Activated naive CD8-positive, alpha-beta T cell treated with anti-CD3 and anti-CD28 coated beads, Interleukin-2, amount 10 ng/mL, durations not matched to agents 7 days and 5 days (primary cell): Measurements from ENCODE around the gene METTL16. TPM values are rescaled to one million over a fixed set of nuclear protein-coding genes. Genes with fewer than 3 reads are reported as not detected.
A peak's percentile ranks its signal among the peaks of the same experiment; 100 is the strongest.

Experiments
- ATAC-seq: fragments of 150-1000 bp; cut with Tn5 transposase; one replicate; pipeline ENCODE4 v1.10.0; 2021; ENCODE audit warnings: low read depth, moderate library complexity
- POLR2A ChIA-PET: fragments of 350-600 bp; sonication (Branson Sonifier 250); formaldehyde crosslinking; loops from one replicate; lab custom pipeline; 2021; ENCODE audit warnings: antibody characterized with exemption; lab: Charles Lee
- DNase-seq: peaks from one replicate; pipeline ENCODE4 v3.0.0; 2021
- H3K27ac Mint-ChIP-seq: one replicate; pipeline ENCODE4 v1.8.0; 2022; ENCODE audit warnings: mild to moderate bottlenecking, mixed read lengths
- H3K27me3 Mint-ChIP-seq: one replicate; pipeline ENCODE4 v1.8.0; 2022; ENCODE audit warnings: mild to moderate bottlenecking, moderate library complexity, mixed read lengths
- H3K36me3 Mint-ChIP-seq: one replicate; pipeline ENCODE4 v1.8.0; 2021; ENCODE audit warnings: mild to moderate bottlenecking, mixed read lengths
- H3K4me1 Mint-ChIP-seq: one replicate; pipeline ENCODE4 v1.8.0; 2021; ENCODE audit warnings: mixed read lengths
- H3K4me3 Mint-ChIP-seq: one replicate; pipeline ENCODE4 v1.8.0; 2022; ENCODE audit warnings: mild to moderate bottlenecking, moderate library complexity, mixed read lengths
- H3K9me3 Mint-ChIP-seq: one replicate; pipeline ENCODE4 v1.8.0; 2021; ENCODE audit warnings: mixed read lengths
- total RNA-seq, 2 experiments: library from RNA; stranded (reverse); gene quantifications; one replicate each; pipeline ENCODE4 v1.2.3, GENCODE V29; 2021

The METTL16 gene
- total RNA-seq, 2 experiments from 2014 or later, result 32.2 to 36.6 TPM

DNA sequence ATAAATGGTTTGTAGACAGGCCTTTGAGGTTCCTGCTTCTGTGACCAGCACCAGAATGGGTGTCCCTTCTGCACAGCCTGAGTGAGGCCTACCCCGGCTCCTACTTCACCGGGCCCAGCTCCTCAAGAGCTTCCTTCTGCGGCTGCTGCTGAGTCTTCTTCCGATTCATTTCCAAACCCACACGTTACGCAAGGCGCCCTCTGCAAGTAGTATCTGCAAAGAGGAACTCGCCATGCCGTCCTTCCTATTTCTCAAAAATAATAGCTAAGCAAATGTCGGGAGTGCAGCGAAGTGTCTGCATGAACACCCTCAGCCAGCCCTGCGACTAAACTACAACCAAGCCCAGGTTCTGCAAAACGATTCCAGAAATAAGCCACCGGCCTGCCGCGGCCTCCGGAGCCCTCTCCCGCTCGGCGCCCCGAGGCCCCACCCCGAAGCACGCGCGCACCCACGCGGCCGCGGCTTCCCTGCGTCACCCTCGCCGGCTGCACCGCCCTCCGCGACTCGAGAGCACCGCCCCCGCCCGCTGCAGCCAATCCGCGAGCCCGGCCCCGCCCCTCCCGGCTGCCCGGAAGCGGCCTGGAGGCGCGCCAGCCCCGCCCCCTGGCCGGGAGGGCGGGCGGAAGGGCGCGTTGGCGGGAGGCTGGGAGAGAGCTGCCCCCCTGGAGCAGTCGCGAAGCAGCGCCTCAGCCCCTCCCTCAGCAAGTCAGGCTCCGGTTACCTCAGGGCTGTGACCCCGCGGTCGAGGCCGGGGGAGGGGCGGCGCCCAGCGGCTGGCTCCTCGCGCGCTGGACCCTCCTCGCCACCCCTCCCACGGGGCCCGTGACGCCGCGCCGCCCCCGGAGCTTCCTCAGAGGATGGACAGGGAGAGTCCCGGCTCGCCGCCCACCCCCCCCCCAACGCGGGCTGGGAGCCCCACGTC, 119.2 kb downstream of the METTL16 start:
- DNase-seq, result peak; percentile 100
- Mint-ChIP-seq H3K27ac (peak overlapping the region; percentile 95), H3K4me1 (peaks cover 40% of the 10 kb centered on the region)

DNA sequence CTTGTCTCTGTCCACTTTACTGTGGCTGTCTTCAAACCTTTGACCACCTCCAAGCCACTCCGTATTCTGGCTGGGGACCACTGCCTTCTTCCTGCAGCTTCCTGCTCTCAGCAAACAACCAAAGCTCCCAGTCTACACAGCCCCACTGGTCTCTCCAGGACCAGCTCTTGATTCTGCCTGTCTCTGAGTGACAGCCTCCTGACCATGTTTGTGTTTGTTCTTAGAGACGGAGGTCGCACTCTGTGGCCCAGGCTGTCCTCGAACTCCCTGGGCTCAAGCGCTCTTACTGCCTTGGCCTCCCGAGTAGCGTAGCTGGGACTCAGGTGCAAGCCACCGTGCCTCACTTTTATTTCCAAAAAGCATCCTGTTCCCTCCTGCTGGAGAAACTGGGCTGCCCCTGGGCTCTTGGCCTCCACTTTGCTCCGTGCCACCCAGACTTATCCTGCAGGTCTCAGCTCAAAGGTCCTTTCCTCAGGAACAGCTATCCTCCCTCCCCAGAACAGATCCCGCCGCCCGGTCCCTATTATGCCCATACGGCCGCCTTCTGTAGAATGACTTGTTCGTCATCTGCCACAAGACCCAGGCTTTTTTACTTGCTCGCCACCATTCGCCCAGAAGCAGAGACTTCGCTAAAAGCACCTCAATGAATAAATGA, 120.0 kb downstream of the METTL16 start:
- no peak for DNase-seq
- Mint-ChIP-seq H3K4me3 (peak overlapping the region; percentile 93), H3K27me3 (no peaks in the 10 kb centered on the region), H3K27ac (peak overlapping the region; percentile 95), H3K4me1 (peaks cover 34% of the 10 kb centered on the region), H3K36me3 (peaks cover 13% of the 10 kb centered on the region), H3K9me3 (no peaks in the 10 kb centered on the region)
- no peak for ATAC-seq
- POLR2A ChIA-PET, result interaction anchor here (1.0 to 3.9 kb wide), 8 partner anchors 8 to 55 kb away, joined by 3 to 73 read pairs (median 8); partner anchors contain the start of genes MNT, SGSM2 and TSR1

More for the DNA sequence above, 119.2 kb downstream of the METTL16 start:
- peaks cover 13% of the 10 kb centered on the region for H3K36me3 Mint-ChIP-seq
- POLR2A ChIA-PET, result interaction anchor here (0.6 to 3.9 kb wide), 17 partner anchors 9 to 1750 kb away, joined by 3 to 73 read pairs (median 5); partner anchors contain the start of genes CYB5D2, HIC1, MNT and PAFAH1B1
- H3K9me3 Mint-ChIP-seq, result no peaks in the 10 kb centered on the region
- no peaks in the 10 kb centered on the region for H3K27me3 Mint-ChIP-seq
- peak; percentile 55 for ATAC-seq
- H3K4me3 Mint-ChIP-seq, result peak overlapping the region; percentile 93

DNA sequence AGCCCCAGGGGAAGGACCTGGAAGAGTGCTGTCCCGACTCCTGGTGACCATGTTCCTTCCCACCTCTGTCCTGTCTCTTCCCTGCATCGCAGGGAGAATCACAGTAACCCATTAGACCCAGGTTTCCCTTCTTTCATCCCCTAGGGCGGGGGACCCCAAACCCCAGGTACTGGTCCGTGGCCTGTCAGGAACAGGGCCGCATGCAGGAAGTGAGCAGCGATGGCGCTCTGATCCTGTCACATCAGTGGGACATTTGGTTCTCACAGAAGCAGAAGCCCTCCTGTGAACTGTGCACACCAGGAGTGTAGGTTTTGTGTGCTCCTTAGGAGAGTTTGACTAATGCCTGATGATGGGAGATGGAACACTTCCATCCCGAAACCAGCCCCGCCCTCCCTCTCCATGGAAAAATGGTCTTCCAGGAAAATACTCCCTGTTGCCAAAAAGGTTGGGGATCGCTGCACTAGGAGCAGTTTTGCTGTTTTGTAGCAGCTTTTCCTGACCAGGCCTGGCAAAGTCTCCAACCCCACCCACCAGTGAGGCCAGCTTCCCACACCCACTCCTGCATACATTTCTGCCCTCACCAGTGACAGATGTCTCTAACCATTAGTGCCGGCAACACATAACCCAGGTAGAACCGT, 121.4 kb downstream of the METTL16 start:
- ATAC-seq (no peak), DNase-seq (no peak)
- peaks cover 30% of the 10 kb centered on the region for H3K4me1 Mint-ChIP-seq
- no peaks in the 10 kb centered on the region for H3K27me3 Mint-ChIP-seq
- peaks cover 13% of the 10 kb centered on the region for H3K36me3 Mint-ChIP-seq
- POLR2A ChIA-PET, result interaction anchor here (0.6 to 3.9 kb wide), 4 partner anchors 9 to 206 kb away, joined by 4 to 73 read pairs (median 5); partner anchors contain the start of genes MNT, SGSM2 and TSR1
- H3K9me3 Mint-ChIP-seq, result no peaks in the 10 kb centered on the region
- no peak overlapping the region for H3K27ac Mint-ChIP-seq
- no peak overlapping the region for H3K4me3 Mint-ChIP-seq

DNA sequence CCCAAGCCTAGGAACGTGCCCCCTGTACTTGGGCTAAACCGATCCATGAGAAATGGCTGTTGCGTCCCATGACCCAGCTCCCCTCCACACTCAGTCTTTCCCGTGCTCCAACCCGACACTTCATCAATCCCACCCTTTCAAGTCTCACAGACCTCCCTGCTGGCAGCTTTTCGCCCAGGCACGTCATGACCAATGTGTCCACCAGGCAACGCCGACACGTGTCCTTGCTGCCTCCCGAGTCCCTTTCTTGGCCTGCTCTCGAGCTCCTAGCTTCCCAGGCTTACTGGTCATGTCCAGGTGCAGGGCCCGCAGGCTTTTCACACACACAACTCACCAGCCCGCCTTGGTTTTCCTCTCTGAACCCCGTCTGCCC, 123.0 kb downstream of the METTL16 start:
- peak overlapping the region; percentile 40 for H3K4me3 Mint-ChIP-seq
- H3K36me3 Mint-ChIP-seq, result peaks cover 13% of the 10 kb centered on the region
- no peak for ATAC-seq
- H3K4me1 Mint-ChIP-seq, result peaks cover 28% of the 10 kb centered on the region
- no peak for DNase-seq
- H3K9me3 Mint-ChIP-seq, result no peaks in the 10 kb centered on the region
- H3K27ac Mint-ChIP-seq, result peak overlapping the region; percentile 17
- POLR2A ChIA-PET, result no interaction called here
- H3K27me3 Mint-ChIP-seq, result no peaks in the 10 kb centered on the region

DNA sequence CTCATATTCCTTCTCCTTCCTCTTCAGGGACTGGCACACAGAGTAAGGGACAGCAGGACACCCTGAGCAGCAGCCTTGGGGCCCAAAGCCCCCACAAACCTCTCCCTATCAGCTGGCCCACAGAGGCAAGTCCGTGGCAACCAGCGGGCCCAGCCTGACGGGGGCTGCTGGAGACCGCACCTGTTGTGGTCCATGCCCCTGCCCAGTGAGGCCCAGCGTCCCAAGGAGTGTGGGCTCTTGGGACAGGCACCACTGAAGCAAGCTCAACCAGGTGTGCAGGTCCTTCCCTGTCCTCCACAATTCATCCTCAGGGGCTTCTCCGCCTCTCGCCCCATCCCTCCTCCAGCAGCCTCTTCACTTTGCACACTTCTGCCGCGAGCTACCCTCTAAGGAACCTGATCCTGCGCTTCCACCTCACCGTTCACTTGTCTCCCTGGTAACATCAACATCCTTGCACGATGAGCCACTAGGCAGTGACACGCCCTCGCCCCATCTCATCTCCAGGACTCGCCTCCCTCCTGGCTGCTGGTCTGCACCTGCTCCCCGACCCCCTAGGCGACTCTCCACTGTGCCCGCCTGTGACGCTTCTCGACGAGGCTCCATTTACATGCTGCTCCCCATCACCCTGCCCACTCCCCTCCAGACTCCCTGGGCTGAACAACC, 123.5 kb downstream of the METTL16 start:
- POLR2A ChIA-PET, result no interaction called here
- H3K27ac Mint-ChIP-seq, result no peak overlapping the region
- no peak for ATAC-seq
- no peak overlapping the region for H3K4me3 Mint-ChIP-seq
- H3K27me3 Mint-ChIP-seq, result no peaks in the 10 kb centered on the region
- H3K9me3 Mint-ChIP-seq, result no peaks in the 10 kb centered on the region
- H3K4me1 Mint-ChIP-seq, result peaks cover 28% of the 10 kb centered on the region
- DNase-seq, result no peak
- H3K36me3 Mint-ChIP-seq, result peaks cover 13% of the 10 kb centered on the region

DNA sequence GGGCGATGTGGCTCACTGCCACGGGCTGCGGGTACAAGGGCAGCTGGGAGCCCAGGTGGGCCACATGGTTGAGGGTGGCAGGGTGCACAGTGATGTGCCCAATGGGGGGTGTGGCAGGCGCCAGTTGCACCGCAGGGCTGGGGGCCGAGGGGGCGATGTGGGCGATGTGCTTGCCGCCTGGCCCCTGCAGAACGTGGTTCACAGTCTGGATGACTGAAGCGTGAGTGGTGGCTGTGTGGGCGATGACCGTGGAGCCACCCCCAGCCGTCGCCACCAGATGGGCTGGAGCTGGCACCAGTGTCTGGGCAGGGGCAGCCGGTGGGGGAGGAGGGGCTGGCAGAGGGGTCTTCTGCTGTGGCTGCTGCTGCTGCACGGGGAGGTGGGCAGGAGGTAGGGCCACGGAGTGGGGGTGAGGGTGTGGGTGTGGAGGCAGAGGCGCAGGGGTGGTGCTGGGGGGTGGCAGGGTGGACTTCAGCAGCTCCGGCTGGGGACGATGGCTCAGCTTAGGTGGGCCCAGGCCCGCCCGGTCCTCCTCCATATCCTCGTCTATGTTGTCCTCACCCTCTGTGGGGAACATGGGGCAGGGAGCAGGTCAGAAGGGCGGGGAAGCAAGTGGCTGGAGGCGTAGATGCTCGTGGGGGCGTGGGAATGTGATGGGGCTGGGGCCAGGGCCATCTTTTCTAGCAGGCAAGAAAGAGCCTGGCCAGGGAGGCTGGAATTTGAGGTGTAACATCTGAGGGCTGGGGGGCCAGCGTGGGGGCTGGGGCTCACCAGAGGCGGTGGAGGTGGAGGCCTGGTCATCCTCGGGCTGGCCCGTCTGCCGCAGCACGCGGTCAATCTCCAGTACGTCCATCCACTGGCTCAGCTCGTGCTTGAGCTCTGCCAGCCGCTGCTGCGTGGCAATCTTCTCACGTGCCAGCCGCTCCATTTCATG, 124.3 kb downstream of the METTL16 start:
- H3K27ac Mint-ChIP-seq, result no peak overlapping the region
- ATAC-seq, result no peak
- H3K27me3 Mint-ChIP-seq, result no peaks in the 10 kb centered on the region
- POLR2A ChIA-PET, result no interaction called here
- no peak overlapping the region for H3K4me3 Mint-ChIP-seq
- no peak for DNase-seq
- peaks cover 30% of the 10 kb centered on the region for H3K4me1 Mint-ChIP-seq
- H3K36me3 Mint-ChIP-seq, result peaks cover 13% of the 10 kb centered on the region
- no peaks in the 10 kb centered on the region for H3K9me3 Mint-ChIP-seq

DNA sequence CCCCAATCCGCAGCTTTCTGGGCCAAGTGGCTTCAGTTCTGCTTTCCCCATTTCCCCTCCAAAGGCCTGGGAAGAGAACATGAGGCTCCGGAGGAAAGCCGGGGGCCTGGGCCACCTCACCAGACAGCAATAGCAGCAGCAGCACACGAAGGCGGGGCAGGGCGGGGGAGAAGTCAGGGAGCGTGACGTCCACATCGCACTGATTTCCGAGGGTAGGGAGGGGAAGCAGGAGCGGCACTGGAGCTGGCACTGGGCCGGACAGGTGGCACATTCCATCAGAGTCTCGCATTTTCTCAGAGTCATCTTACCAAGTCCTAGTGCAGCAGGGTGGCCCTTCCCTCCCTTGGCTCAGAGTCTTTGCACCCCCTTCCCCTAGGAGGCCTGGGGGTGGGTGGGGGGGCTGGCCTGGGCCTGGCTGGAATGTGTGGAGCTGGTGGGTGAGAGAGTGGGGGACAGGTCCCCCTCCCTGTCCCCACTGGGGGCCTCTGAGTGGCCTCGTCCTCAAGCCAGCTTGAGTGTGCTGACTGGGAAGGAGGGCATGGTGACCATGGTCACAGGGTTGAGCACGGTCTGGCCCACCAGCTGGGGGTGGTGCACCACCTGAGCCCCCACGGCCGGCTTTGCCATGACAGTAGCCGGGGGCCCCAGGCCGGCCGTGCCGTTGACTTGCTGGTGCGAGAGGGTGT, 125.1 kb downstream of the METTL16 start:
- no peak for DNase-seq
- POLR2A ChIA-PET, result no interaction called here
- Mint-ChIP-seq H3K9me3 (no peaks in the 10 kb centered on the region), H3K27me3 (no peaks in the 10 kb centered on the region), H3K4me3 (no peak overlapping the region), H3K36me3 (peaks cover 7% of the 10 kb centered on the region), H3K27ac (no peak overlapping the region), H3K4me1 (peaks cover 22% of the 10 kb centered on the region)
- no peak for ATAC-seq

DNA sequence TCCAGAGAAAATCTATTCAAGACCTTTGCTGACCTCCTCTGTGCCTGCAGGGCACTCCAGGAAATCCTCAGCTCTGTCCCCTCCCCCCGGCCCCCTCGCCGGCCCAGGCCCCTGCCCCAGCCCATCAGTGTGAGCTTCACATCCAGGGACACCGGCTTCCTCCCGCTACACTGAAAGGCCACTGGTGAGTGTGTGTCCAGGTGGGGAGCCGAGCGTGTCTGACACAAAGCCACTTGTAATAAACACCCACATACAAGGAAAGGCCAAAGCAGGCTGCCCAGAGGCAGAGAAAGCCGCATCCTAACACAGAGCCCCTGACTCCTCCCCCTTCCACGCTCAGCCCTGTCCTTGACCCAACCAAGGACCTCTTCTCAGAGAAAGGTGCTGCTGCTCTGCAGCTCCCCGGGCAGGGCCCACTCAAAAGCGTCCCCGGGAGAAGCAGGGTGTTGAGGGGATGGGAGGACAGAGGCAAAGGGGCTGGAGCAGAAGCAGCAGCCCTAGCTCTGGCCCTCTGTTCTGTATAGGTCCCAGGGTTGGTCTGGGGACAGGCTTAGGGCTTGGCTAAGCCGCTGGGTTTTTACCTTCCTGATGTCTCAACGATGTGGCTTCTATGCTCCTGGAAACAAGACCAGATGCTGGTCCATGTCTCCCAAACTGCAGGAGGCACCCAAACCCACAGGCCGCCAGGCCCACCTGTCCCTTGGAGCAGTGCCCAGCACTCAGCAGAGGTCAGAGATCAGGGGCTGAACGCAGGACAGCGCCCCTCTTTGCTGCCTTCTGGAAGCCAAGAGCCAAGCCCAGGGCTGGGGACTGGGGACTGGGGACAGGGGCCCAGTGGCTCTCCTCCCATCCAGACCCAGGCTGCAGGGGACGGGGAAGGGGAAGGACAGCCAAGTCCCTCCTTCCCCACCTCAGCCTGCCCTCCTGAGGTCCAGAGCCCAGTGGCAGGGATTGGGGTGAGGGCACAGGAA, 126.2 kb downstream of the METTL16 start:
- no peak for ATAC-seq
- no peak for DNase-seq
- Mint-ChIP-seq H3K9me3 (no peaks in the 10 kb centered on the region), H3K27ac (no peak overlapping the region), H3K4me1 (peaks cover 17% of the 10 kb centered on the region), H3K27me3 (no peaks in the 10 kb centered on the region), H3K36me3 (peaks cover 5% of the 10 kb centered on the region), H3K4me3 (no peak overlapping the region)
- POLR2A ChIA-PET, result no interaction called here

DNA sequence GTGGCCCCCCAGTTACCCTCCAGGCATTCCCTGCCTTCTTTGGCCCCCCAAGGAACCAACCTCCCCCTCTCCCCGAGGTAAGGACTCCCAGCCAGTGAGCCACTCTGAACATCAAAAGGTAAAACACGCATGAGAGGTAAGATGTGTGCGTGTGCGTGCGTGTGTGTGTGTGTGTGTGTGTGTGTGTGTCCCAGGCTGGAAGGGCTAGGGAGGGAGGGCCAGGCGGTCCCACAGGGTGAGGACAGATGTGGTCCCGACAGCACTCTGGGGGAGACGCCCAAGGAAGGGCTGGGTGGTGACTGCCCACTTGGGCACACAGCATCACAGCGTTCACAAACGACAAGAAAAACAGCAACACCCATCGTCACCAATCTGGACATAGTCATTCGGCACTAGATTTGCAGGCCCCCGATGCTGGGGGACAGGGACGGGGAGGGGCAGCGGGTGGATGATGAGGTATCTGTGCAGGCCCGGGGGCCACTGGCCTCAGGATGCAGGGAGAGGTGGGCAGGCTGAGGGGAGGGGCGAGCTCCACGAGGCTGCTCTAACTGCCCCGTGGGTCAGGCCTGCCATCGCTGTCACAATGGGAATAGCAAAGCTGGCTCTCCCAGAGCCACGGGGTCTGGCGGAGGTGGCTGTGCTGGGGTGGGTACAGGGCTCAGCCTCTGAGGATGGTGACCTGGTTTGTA, 127.1 kb downstream of the METTL16 start:
- no peak for DNase-seq
- Mint-ChIP-seq H3K27ac (no peak overlapping the region), H3K9me3 (no peaks in the 10 kb centered on the region), H3K27me3 (no peaks in the 10 kb centered on the region), H3K4me3 (no peak overlapping the region), H3K4me1 (peaks cover 13% of the 10 kb centered on the region), H3K36me3 (peaks cover 4% of the 10 kb centered on the region)
- POLR2A ChIA-PET, result interaction anchor here (2.6 to 3.3 kb wide), 2 partner anchors 8 to 31 kb away, joined by 33 to 45 read pairs; no protein-coding TSS in a partner anchor
- ATAC-seq, result no peak

DNA sequence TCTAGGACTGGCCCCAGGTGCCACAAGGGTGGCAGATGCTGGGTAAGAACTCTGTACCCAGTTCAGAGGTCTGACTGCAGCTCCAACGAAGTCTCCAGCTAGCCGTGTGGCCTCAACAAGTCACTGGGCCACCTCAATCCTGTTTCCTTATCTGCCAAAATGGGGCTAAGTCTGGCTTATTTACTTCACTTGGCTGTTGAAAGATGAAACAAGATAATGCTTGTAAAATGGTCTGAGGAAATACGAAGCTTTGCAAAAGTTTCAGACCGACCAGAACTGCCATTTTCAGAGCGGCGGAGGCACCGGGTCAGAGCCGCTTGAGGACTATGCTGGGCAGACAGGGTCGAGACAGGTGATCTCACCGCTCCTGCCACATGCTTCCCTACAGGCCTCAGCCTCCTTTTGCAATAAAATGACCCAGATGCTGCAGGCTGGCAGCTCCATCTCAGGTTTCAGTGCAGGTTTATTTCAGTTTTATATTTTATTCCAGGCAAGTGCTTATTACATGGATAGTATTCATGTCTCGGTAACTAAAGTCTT, 128.0 kb downstream of the METTL16 start:
- H3K4me3 Mint-ChIP-seq, result no peak overlapping the region
- peaks cover 7% of the 10 kb centered on the region for H3K4me1 Mint-ChIP-seq
- no peaks in the 10 kb centered on the region for H3K9me3 Mint-ChIP-seq
- DNase-seq (no peak), ATAC-seq (no peak)
- H3K27ac Mint-ChIP-seq, result no peak overlapping the region
- POLR2A ChIA-PET, result interaction anchor here (2.3 to 3.3 kb wide), 4 partner anchors 9 to 32 kb away, joined by 16 to 45 read pairs (median 26); partner anchors contain the start of gene MNT
- peaks cover 2% of the 10 kb centered on the region for H3K36me3 Mint-ChIP-seq
- H3K27me3 Mint-ChIP-seq, result no peaks in the 10 kb centered on the region
